Esophagus (tissue), 2 donors: Measurements from ENCODE around the gene EXT2. TPM values are rescaled to one million over a fixed set of nuclear protein-coding genes. Genes with fewer than 3 reads are reported as not detected.

ENCODE experiments used
- H3K27ac ChIP-seq, 2 donors: one replicate each; pipeline ENCODE4 v1.5.1; 2013; ENCODE audit warnings: low read depth in 2 of 2, mild to moderate bottlenecking in 2 of 2, inconsistent platforms in 1 of 2, low read length in 1 of 2, moderate library complexity in 1 of 2
- H3K27me3 ChIP-seq, 2 donors: one replicate each; pipeline ENCODE4 v1.6.1; 2013; ENCODE audit warnings: low read length in 2 of 2, control low read depth in 1 of 2, mild to moderate bottlenecking in 1 of 2; ENCODE audit not compliant: insufficient read depth in 2 of 2, control insufficient read depth in 1 of 2
- H3K36me3 ChIP-seq, 2 donors: one replicate each; pipeline ENCODE4 v1.6.1; 2013; ENCODE audit warnings: low read length in 1 of 2; ENCODE audit not compliant: control insufficient read depth in 2 of 2, insufficient read depth in 2 of 2
- H3K4me1 ChIP-seq, 2 donors: one replicate each; pipeline ENCODE4 v1.6.1; 2013; ENCODE audit warnings: low read length in 1 of 2; ENCODE audit not compliant: control insufficient read depth in 2 of 2, insufficient read depth in 2 of 2
- H3K4me3 ChIP-seq, 2 donors: one replicate each; pipeline ENCODE4 v1.5.1; 2013; ENCODE audit warnings: low read length in 2 of 2, mild to moderate bottlenecking in 2 of 2, low read depth in 1 of 2, moderate library complexity in 1 of 2
- H3K9me3 ChIP-seq, 2 donors: one replicate each; pipeline ENCODE4 v1.6.1; 2013; ENCODE audit warnings: mild to moderate bottlenecking in 2 of 2, low read depth in 1 of 2, low read length in 1 of 2, moderate library complexity in 1 of 2; ENCODE audit not compliant: control insufficient read depth in 2 of 2, insufficient read depth in 1 of 2
- WGBS, 2 donors: extraction: QIAGEN DNeasy Blood & Tissue Kit; methylation state at CpG; one replicate each; pipeline ENCODE4 v1.1.7; 2013; 5-methylcytosine and 5-hydroxymethylcytosine counted together
- polyA plus RNA-seq, 2 donors: library from polyadenylated mRNA; stranded (reverse); fragments of 200-250 nt; gene quantifications; one replicate each; pipeline ENCODE4 v1.2.3, GENCODE V29; 2013
- donor health status: healthy with polysubstance abuse.
- donor health status: Bipolar disorder and iron deficiency.

Gene EXT2
- polyA plus RNA-seq, 2 donors, result 13.5 to 16.4 TPM

GRCh38 chr11:44268614-44269080 is 173.2 kb downstream of the EXT2 start:
- 73 to 85% methylated on average over 5 of the region's 5 CpGs for WGBS, 2 donors
- Histone ChIP-seq H3K9me3 (no peaks in the 10 kb centered on the region), H3K27ac (no peak overlapping the region), H3K4me3 (no peak overlapping the region), H3K4me1 (no peaks in the 10 kb centered on the region), H3K27me3 (no peaks in the 10 kb centered on the region), H3K36me3 (no peaks in the 10 kb centered on the region)

- Histone ChIP-seq H3K4me1 (no peaks in the 10 kb centered on the region), H3K27me3 (no peaks in the 10 kb centered on the region), H3K9me3 (no peaks in the 10 kb centered on the region), H3K36me3 (no peaks in the 10 kb centered on the region), H3K27ac (no peak overlapping the region), H3K4me3 (no peak overlapping the region)
- 67% methylated on average over 17 of the region's 17 CpGs for WGBS, 2 donors
These were observed 174.2 kb downstream of the EXT2 start for GRCh38 chr11:44269369-44270351.

GRCh38 chr11:44270403-44271273 is 175.2 kb downstream of the EXT2 start:
- Histone ChIP-seq H3K36me3 (no peaks in the 10 kb centered on the region), H3K4me3 (no peak overlapping the region)
- 85 to 87% methylated on average over 20 of the region's 20 CpGs for WGBS, 2 donors

GRCh38 chr11:44271286-44271685 is 175.8 kb downstream of the EXT2 start:
- no peaks in the 10 kb centered on the region for H3K36me3 ChIP-seq
- no peak overlapping the region for H3K4me3 ChIP-seq
- no peaks in the 10 kb centered on the region for H3K9me3 ChIP-seq
- 94% methylated on average over 6 of the region's 6 CpGs for WGBS, 2 donors
- no peaks in the 10 kb centered on the region for H3K4me1 ChIP-seq
- H3K27ac ChIP-seq, result no peak overlapping the region
- H3K27me3 ChIP-seq, result no peaks in the 10 kb centered on the region

More at GRCh38 chr11:44270403-44271273, 175.2 kb downstream of the EXT2 start:
- no peaks in the 10 kb centered on the region for H3K4me1 ChIP-seq
- H3K27ac ChIP-seq, result no peak overlapping the region
- H3K27me3 ChIP-seq, result no peaks in the 10 kb centered on the region
- no peaks in the 10 kb centered on the region for H3K9me3 ChIP-seq

- Histone ChIP-seq H3K27ac (no peak overlapping the region), H3K36me3 (no peaks in the 10 kb centered on the region), H3K4me1 (no peaks in the 10 kb centered on the region), H3K4me3 (no peak overlapping the region), H3K9me3 (no peaks in the 10 kb centered on the region), H3K27me3 (no peaks in the 10 kb centered on the region)
- WGBS, 2 donors, result 89 to 92% methylated on average over 1 of the region's 1 CpG
These were observed 178.9 kb downstream of the EXT2 start for GRCh38 chr11:44274404-44274803.

- H3K9me3 ChIP-seq, result no peaks in the 10 kb centered on the region
- WGBS, 2 donors, result 92 to 94% methylated on average over 10 of the region's 10 CpGs
- H3K36me3 ChIP-seq, result no peaks in the 10 kb centered on the region
- H3K4me1 ChIP-seq, result no peaks in the 10 kb centered on the region
- no peak overlapping the region for H3K27ac ChIP-seq
- H3K27me3 ChIP-seq, result no peaks in the 10 kb centered on the region
- no peak overlapping the region for H3K4me3 ChIP-seq
These were observed 179.8 kb downstream of the EXT2 start for GRCh38 chr11:44275241-44275640.

- Histone ChIP-seq H3K36me3 (no peaks in the 10 kb centered on the region), H3K4me3 (no peak overlapping the region), H3K4me1 (no peaks in the 10 kb centered on the region), H3K27ac (no peak overlapping the region), H3K27me3 (no peaks in the 10 kb centered on the region), H3K9me3 (no peaks in the 10 kb centered on the region)
- 85 to 87% methylated on average over 7 of the region's 7 CpGs for WGBS, 2 donors
These were observed 180.6 kb downstream of the EXT2 start for GRCh38 chr11:44275961-44276550.

GRCh38 chr11:44277196-44278090 is 182.0 kb downstream of the EXT2 start:
- Histone ChIP-seq H3K27me3 (no peaks in the 10 kb centered on the region), H3K9me3 (no peaks in the 10 kb centered on the region), H3K27ac (no peak overlapping the region), H3K4me3 (no peak overlapping the region), H3K4me1 (no peaks in the 10 kb centered on the region), H3K36me3 (no peaks in the 10 kb centered on the region)
- WGBS, 2 donors, result 67 to 71% methylated on average over 18 of the region's 18 CpGs
